AG10803 (cell line): ENCODE results near the gene MRNIP.

Experiments
- DNase-seq: peaks from one replicate; pipeline ENCODE4 v3.0.0; 2010; ENCODE audit warnings: low read depth
- H3K4me3 ChIP-seq: 2 replicates; pipeline ENCODE4 v1.5.1; 2011; ENCODE audit warnings: mild to moderate bottlenecking, low read length, control low read depth
- CTCF ChIP-seq: conservative IDR thresholded peaks from 2 replicates; pipeline ENCODE4 v1.5.1; 2011; ENCODE audit warnings: mild to moderate bottlenecking, low read length, control low read depth, inconsistent platforms

Gene MRNIP

GRCh38 chr5:179866241-179867078, 7.8 kb upstream of the MRNIP start:
- no peak for TF ChIP-seq CTCF
- H3K4me3 ChIP-seq = no peak overlapping the region
- DNase-seq = no peak

GRCh38 chr5:179865491-179866240, 7.0 kb upstream of the MRNIP start:
- no peak for DNase-seq
- H3K4me3 ChIP-seq = no peak overlapping the region
- no peak for TF ChIP-seq CTCF

GRCh38 chr5:179864686-179865085, 6.1 kb upstream of the MRNIP start:
- no peak for TF ChIP-seq CTCF
- no peak for DNase-seq
- no peak overlapping the region for H3K4me3 ChIP-seq

GRCh38 chr5:179863449-179864085, 5.0 kb upstream of the MRNIP start:
- DNase-seq = no peak
- TF ChIP-seq CTCF = no peak
- H3K4me3 ChIP-seq = no peak overlapping the region

GRCh38 chr5:179862891-179863290, 4.3 kb upstream of the MRNIP start:
- TF ChIP-seq CTCF = no peak
- no peak for DNase-seq
- no peak overlapping the region for H3K4me3 ChIP-seq

- TF ChIP-seq CTCF = no peak
- no peak for DNase-seq
- no peak overlapping the region for H3K4me3 ChIP-seq
These were observed 3.7 kb upstream of the MRNIP start for GRCh38 chr5:179862296-179862695.
